H1 (cell line): ENCODE data around the gene PIAS3. TPM values are rescaled to one million over a fixed set of nuclear protein-coding genes. Genes with fewer than 3 reads are reported as not detected.

Experiments used
- CTCF ChIA-PET: fragments of 300-600 bp; sonication (Branson Sonifier 250); formaldehyde crosslinking; loops from one replicate; lab custom pipeline; 2021; ENCODE audit not compliant: partially characterized antibody; lab: Charles Lee
- POLR2A ChIA-PET: fragments of 300-600 bp; sonication (Branson Sonifier 250); formaldehyde crosslinking; loops from one replicate; lab custom pipeline; 2021; ENCODE audit warnings: inconsistent platforms; ENCODE audit not compliant: partially characterized antibody; lab: Charles Lee
- DNase-seq, 2 experiments: peaks; one replicate each; pipeline versions ENCODE4 v3.0.0 to v3.0.0-alpha.2; 2010 to 2022; ENCODE audit warnings: low spot score in 2 of 2, low read depth in 1 of 2, mixed read lengths in 1 of 2
- FAIRE-seq: peaks from 2 replicates; lab custom pipeline; 2011; peaks lifted over from hg19 to GRCh38; lab: Jason Lieb, UNC
- H2AFZ ChIP-seq: 2 replicates; pipeline ENCODE4 v1.8.1; 2012; ENCODE audit warnings: low read length, inconsistent platforms
- H2AK5ac ChIP-seq: 2 replicates; pipeline ENCODE4 v1.6.1; 2013; ENCODE audit warnings: low read depth, low read length
- H2BK120ac ChIP-seq: replicated peaks from 2 replicates; pipeline ENCODE3; 2013; ENCODE audit warnings: low read depth, low read length, inconsistent platforms
- H2BK12ac ChIP-seq: 2 replicates; pipeline ENCODE4 v1.6.1; 2013; ENCODE audit warnings: low read depth, low read length
- H2BK15ac ChIP-seq: 2 replicates; pipeline ENCODE4 v1.6.1; 2013; ENCODE audit warnings: low read length
- H2BK20ac ChIP-seq: 2 replicates; pipeline ENCODE4 v1.6.1; 2013; ENCODE audit warnings: low read length
- H2BK5ac ChIP-seq: 2 replicates; pipeline ENCODE4 v1.6.1; 2013; ENCODE audit warnings: low read depth, low read length
- H3K14ac ChIP-seq: 2 replicates; pipeline ENCODE4 v1.6.1; 2013; ENCODE audit warnings: inconsistent platforms; ENCODE audit not compliant: insufficient read length
- H3K18ac ChIP-seq: 2 replicates; pipeline ENCODE4 v1.6.1; 2013; ENCODE audit warnings: low read length; ENCODE audit errors: extremely low read depth
- H3K23ac ChIP-seq: 2 replicates; pipeline ENCODE4 v1.6.1; 2013; ENCODE audit warnings: inconsistent platforms; ENCODE audit not compliant: insufficient read length
- H3K23me2 ChIP-seq: 2 replicates; pipeline ENCODE4 v1.6.1; 2013; ENCODE audit warnings: low read depth, low read length
- H3K27ac ChIP-seq: 2 replicates; pipeline ENCODE4 v1.6.1; 2011; ENCODE audit warnings: low read depth, low read length, inconsistent platforms
- H3K27me3 ChIP-seq, 4 experiments: replicated peaks in 1 of 4; 1 replicate in 1 of 4; 2 replicates in 3 of 4; pipeline versions ENCODE4 v1.6.1 to v1.8.1; 2011 to 2013; ENCODE audit warnings: low read length in 3 of 4, mild to moderate bottlenecking in 3 of 4, inconsistent platforms in 2 of 4, mixed read lengths in 2 of 4, moderate library complexity in 1 of 4; ENCODE audit not compliant: control insufficient read depth in 3 of 4, insufficient read depth in 3 of 4; ENCODE audit errors: extremely low read depth in 1 of 4
- H3K36me3 ChIP-seq, 4 experiments: 2 replicates each; pipeline versions ENCODE4 v1.6.1 to v1.8.1; 2011 to 2013; ENCODE audit warnings: mild to moderate bottlenecking in 4 of 4, low read length in 3 of 4, moderate library complexity in 2 of 4, control low read depth in 1 of 4, inconsistent platforms in 1 of 4; ENCODE audit not compliant: insufficient read depth in 4 of 4, control insufficient read depth in 2 of 4
- H3K4ac ChIP-seq: replicated peaks from 2 replicates; pipeline ENCODE3; 2013; ENCODE audit warnings: low read length, low read depth, mixed read lengths, inconsistent platforms; ENCODE audit not compliant: insufficient read length
- H3K4me1 ChIP-seq, 4 experiments: replicated peaks in 1 of 4; 1 replicate in 1 of 4; 2 replicates in 3 of 4; pipeline versions ENCODE4 v1.6.1 to v1.8.1; 2011 to 2013; ENCODE audit warnings: low read length in 3 of 4, inconsistent platforms in 2 of 4, mixed read lengths in 1 of 4; ENCODE audit not compliant: insufficient read depth in 4 of 4, control insufficient read depth in 3 of 4
- H3K4me2 ChIP-seq, 2 experiments: 2 replicates each; pipeline versions ENCODE4 v1.6.1 to v1.8.1; 2011 to 2013; ENCODE audit warnings: low read depth in 2 of 2, low read length in 2 of 2, control low read depth in 1 of 2, inconsistent platforms in 1 of 2, mild to moderate bottlenecking in 1 of 2; ENCODE audit not compliant: insufficient read depth in 1 of 2
- H3K4me3 ChIP-seq, 4 experiments: fragments of 200-600, 300-600 bp in 1 of 4; sonication (generic), shearing (Covaris generic), sonication (Bioruptor Twin) in 1 of 4; 2 replicates each; pipeline versions ENCODE4 v1.5.1 to v1.8.1; 2011 to 2016; ENCODE audit warnings: low read length in 4 of 4, low read depth in 3 of 4, control low read depth in 2 of 4, inconsistent platforms in 2 of 4, mild to moderate bottlenecking in 2 of 4, mixed read lengths in 1 of 4, moderate library complexity in 1 of 4; ENCODE audit not compliant: insufficient read depth in 2 of 4; ENCODE audit errors: extremely low read depth in 1 of 4
- H3K56ac ChIP-seq: replicated peaks from 2 replicates; pipeline ENCODE3; 2013; ENCODE audit warnings: low read depth, mild to moderate bottlenecking, mixed read lengths, low read length, inconsistent platforms; ENCODE audit not compliant: insufficient read length
- H3K79me1 ChIP-seq: 2 replicates; pipeline ENCODE4 v1.6.1; 2013; ENCODE audit warnings: low read depth, low read length, control low read depth
- H3K79me2 ChIP-seq, 2 experiments: 2 replicates each; pipeline versions ENCODE4 v1.6.1 to v1.8.1; 2012 to 2013; ENCODE audit warnings: low read length in 2 of 2, mild to moderate bottlenecking in 2 of 2, inconsistent platforms in 1 of 2; ENCODE audit not compliant: insufficient read depth in 2 of 2, control insufficient read depth in 1 of 2
- H3K9ac ChIP-seq, 4 experiments: replicated peaks in 1 of 4; 1 replicate in 1 of 4; 2 replicates in 3 of 4; pipeline versions ENCODE4 v1.6.1 to v1.8.1; 2011 to 2013; ENCODE audit warnings: low read depth in 3 of 4, low read length in 3 of 4, control low read depth in 2 of 4, mild to moderate bottlenecking in 2 of 4, moderate library complexity in 2 of 4, inconsistent platforms in 1 of 4; ENCODE audit errors: extremely low read depth in 1 of 4
- H3K9me3 ChIP-seq, 2 experiments: 2 replicates each; pipeline versions ENCODE4 v1.6.1 to v1.8.1; 2012 to 2013; ENCODE audit warnings: mild to moderate bottlenecking in 2 of 2, moderate library complexity in 2 of 2, control low read depth in 1 of 2, inconsistent platforms in 1 of 2, low read depth in 1 of 2, low read length in 1 of 2, mixed read lengths in 1 of 2; ENCODE audit not compliant: insufficient read depth in 2 of 2
- H4K20me1 ChIP-seq, 2 experiments: replicated peaks in 1 of 2; 2 replicates each; pipeline versions ENCODE3 to v1.8.1; 2011 to 2013; ENCODE audit warnings: inconsistent platforms in 2 of 2, low read length in 2 of 2, mild to moderate bottlenecking in 1 of 2; ENCODE audit not compliant: insufficient read depth in 2 of 2, control insufficient read depth in 1 of 2
- H4K5ac ChIP-seq: 2 replicates; pipeline ENCODE4 v1.6.1; 2013; ENCODE audit warnings: low read length, low read depth, mixed read lengths, inconsistent platforms; ENCODE audit not compliant: insufficient read length
- H4K8ac ChIP-seq: 2 replicates; pipeline ENCODE4 v1.8.0; 2013; ENCODE audit warnings: mild to moderate bottlenecking, moderate library complexity, low read length, inconsistent platforms; ENCODE audit not compliant: insufficient read depth; ENCODE audit errors: extremely low read depth
- H4K91ac ChIP-seq: replicated peaks from 2 replicates; pipeline ENCODE3; 2013; ENCODE audit warnings: low read length, mixed read lengths, inconsistent platforms; ENCODE audit not compliant: insufficient read length
- BACH1 ChIP-seq: IDR thresholded peaks from 2 replicates; pipeline ENCODE4 v1.6.1; 2012; ENCODE audit warnings: low read length, improper control_type of control experiment
- BRCA1 ChIP-seq: IDR thresholded peaks from 2 replicates; pipeline ENCODE4 v1.6.1; 2012; ENCODE audit warnings: low read depth, low read length, improper control_type of control experiment
- CBX5 ChIP-seq: fragments of 300-800, 300-1000 bp; sonication (generic); IDR thresholded peaks from 2 replicates; pipeline ENCODE4 v1.7.1; 2016; ENCODE audit warnings: antibody characterized with exemption, low read length, low read depth
- CBX8 ChIP-seq: fragments of 300-800, 300-1000 bp; sonication (generic); IDR thresholded peaks from 2 replicates; pipeline ENCODE4 v1.7.1; 2016; ENCODE audit warnings: low read depth, low read length, borderline replicate concordance
- CEBPB ChIP-seq: IDR thresholded peaks from 2 replicates; pipeline ENCODE4 v1.6.1; 2012; ENCODE audit warnings: low read depth, low read length
- EP300 ChIP-seq, 2 experiments: IDR thresholded peaks; 1 replicate in 1 of 2; 2 replicates in 1 of 2; pipeline ENCODE4 v1.6.1; 2011 to 2012; ENCODE audit warnings: low read depth in 2 of 2, low read length in 2 of 2, mild to moderate bottlenecking in 2 of 2, borderline replicate concordance in 1 of 2, inconsistent platforms in 1 of 2, moderate library complexity in 1 of 2
- EZH2 ChIP-seq: fragments of 200-600 bp; sonication (generic); IDR thresholded peaks from 2 replicates; pipeline ENCODE4 v1.7.1; 2012; ENCODE audit warnings: low read depth, mild to moderate bottlenecking, moderate library complexity, low read length, inconsistent platforms; ENCODE audit not compliant: severe bottlenecking
- FOSL1 ChIP-seq: IDR thresholded peaks from 2 replicates; pipeline ENCODE4 v1.6.1; 2011; ENCODE audit warnings: mild to moderate bottlenecking, low read depth, low read length, moderate library complexity; ENCODE audit not compliant: insufficient read depth
- HDAC2 ChIP-seq, 2 experiments: fragments of 300-600 bp in 1 of 2; sonication (generic) in 1 of 2; IDR thresholded peaks; 2 replicates each; pipeline ENCODE4 v1.6.1; 2011 to 2012; ENCODE audit warnings: low read depth in 2 of 2, low read length in 2 of 2, mild to moderate bottlenecking in 2 of 2, moderate library complexity in 2 of 2, borderline replicate concordance in 1 of 2, inconsistent platforms in 1 of 2
- MAX ChIP-seq: IDR thresholded peaks from 2 replicates; pipeline ENCODE4 v1.6.1; 2012; ENCODE audit warnings: inconsistent platforms
- RBBP5 ChIP-seq: IDR thresholded peaks from 2 replicates; pipeline ENCODE4 v1.7.1; 2012; ENCODE audit warnings: low read depth, mild to moderate bottlenecking, inconsistent platforms, low read length, moderate library complexity, borderline replicate concordance
- SIX5 ChIP-seq: IDR thresholded peaks from 2 replicates; pipeline ENCODE4 v1.6.1; 2011; ENCODE audit warnings: mild to moderate bottlenecking, low read depth, low read length
- SP1 ChIP-seq: IDR thresholded peaks from 2 replicates; pipeline ENCODE4 v1.6.1; 2011; ENCODE audit warnings: low read depth, low read length
- SRF ChIP-seq: IDR thresholded peaks from 2 replicates; pipeline ENCODE4 v1.6.1; 2011; ENCODE audit warnings: mild to moderate bottlenecking, low read depth, low read length, moderate library complexity
- WGBS, 2 experiments: shearing (Covaris generic) in 1 of 2; methylation state at CpG; one replicate each; pipeline versions ENCODE4 v1.1.6 to v1.1.7; 2013 to 2015; ENCODE audit warnings: low lambda C conversion rate in 2 of 2, mixed read lengths in 2 of 2, inconsistent platforms in 1 of 2, low coverage in 1 of 2, missing lambda C conversion rate in 1 of 2; ENCODE audit not compliant: insufficient replicate concordance in 2 of 2, insufficient coverage in 1 of 2, insufficient read length in 1 of 2; ENCODE audit errors: extremely low coverage in 1 of 2, missing lambda C conversion rate in 1 of 2; 5-methylcytosine and 5-hydroxymethylcytosine counted together
- polyA plus RNA-seq, 7 experiments: library from polyadenylated mRNA; depleted of rRNA in 3 of 7; stranded (reverse) in 5 of 7; unstranded in 2 of 7; fragments of >200 nt in 5 of 7; fragments of 200-250 nt in 2 of 7; gene quantifications; 1 replicate in 5 of 7; 2 replicates in 1 of 7; 4 replicates in 1 of 7; pipeline versions ENCODE4 v1.2.1 to v1.2.3, GENCODE V29; 2011 to 2013; ENCODE audit warnings: missing spikeins in 2 of 7, mixed read lengths in 2 of 7
- total RNA-seq: library from RNA; stranded (reverse); fragmentation: NEBNext Ultra II Directional; extraction: Animal tissue kit (Norgen Biotek cat#: 25700); gene quantifications from 2 replicates; pipeline ENCODE4 v1.2.1, GENCODE V29; 2021

PIAS3 gene
- total and polyA plus RNA-seq, 2 of the 8 experiments (the other 6 are each of a cell fraction or from before 2014, with no cell fraction given): 36.7 to 49.9 TPM

GRCh38 chr1:145878724-145879123 is 19.8 kb upstream of the PIAS3 start:
- POLR2A ChIA-PET: interaction anchor here (0.8 to 2.7 kb wide), 4 partner anchors 13 to 54 kb away, joined by 3 to 10 read pairs (median 6); partner anchors contain the start of genes PIAS3 and RBM8A
- TF ChIP-seq CBX8: no peak
- TF ChIP-seq HDAC2 (IDR thresholded peaks at IDR 0.05; ENCODE audit: borderline replicate concordance in 1 of 2, low read depth in 2 of 2, low read length in 2 of 2): no peak
- no peak for TF ChIP-seq BACH1
- TF ChIP-seq EZH2: no peak
- TF ChIP-seq RBBP5: no peak
- TF ChIP-seq EP300 (IDR thresholded peaks at IDR 0.05; ENCODE audit: borderline replicate concordance in 1 of 2, low read depth in 2 of 2, low read length in 2 of 2): no peak
- TF ChIP-seq CBX5: no peak
- TF ChIP-seq SIX5: no peak
- no peak for TF ChIP-seq CEBPB
- no peak for TF ChIP-seq MAX
- TF ChIP-seq BRCA1: no peak
- TF ChIP-seq SP1: no peak
- TF ChIP-seq FOSL1: no peak
- TF ChIP-seq SRF: no peak

More at GRCh38 chr1:145878724-145879123, 19.8 kb upstream of the PIAS3 start:
- Histone ChIP-seq H4K20me1 (no peaks in the 10 kb centered on the region), H2AFZ (no peak overlapping the region), H3K4me3 (no peak overlapping the region), H4K8ac (no peak overlapping the region), H3K4me2 (no peak overlapping the region), H3K9me3 (no peaks in the 10 kb centered on the region), H3K4me1 (peaks cover 0 to 10% (median 6%) of the 10 kb centered on the region in 4 experiments; a peak in 4 of 7 replicates), H3K79me1 (no peaks in the 10 kb centered on the region), H2BK5ac (no peak overlapping the region), H2BK12ac (no peak overlapping the region), H3K23me2 (no peaks in the 10 kb centered on the region), H3K18ac (no peak overlapping the region), H3K9ac (no peak overlapping the region), H4K91ac (no peak overlapping the region), H3K23ac (no peak overlapping the region), H2BK120ac (no peak overlapping the region), H3K27ac (no peak overlapping the region), H3K56ac (no peak overlapping the region), H3K79me2 (no peaks in the 10 kb centered on the region), H3K27me3 (peaks cover 0 to 6% (median 3%) of the 10 kb centered on the region in 4 experiments; a peak in 5 of 7 replicates), H2BK15ac (no peak overlapping the region), H2BK20ac (no peak overlapping the region), H3K14ac (no peak overlapping the region), H4K5ac (no peak overlapping the region), H3K4ac (no peak overlapping the region), H3K36me3 (no peaks in the 10 kb centered on the region), H2AK5ac (no peak overlapping the region)
- DNase-seq: no peak
- CTCF ChIA-PET: interaction anchor here (1.1 to 6.5 kb wide), 3 partner anchors 13 to 33 kb away, joined by 4 to 62 read pairs (median 30); partner anchors contain the start of gene NUDT17
- WGBS, 2 experiments: 91% methylated on average over 2 of the region's 2 CpGs; no CpG with 5 or more reads in 1 of the 2 experiments
- no peak for FAIRE-seq
